GM12872 (cell line): ENCODE data around the gene KNDC1.

Experiments
- TF ChIP-seq, protein P1 (sequence below): IDR thresholded peaks from 3 replicates; pipeline ENCODE4 v1.5.1; 2011; ENCODE audit warnings: low read depth, mild to moderate bottlenecking, low read length, moderate library complexity; ENCODE audit not compliant: insufficient read depth

The KNDC1 gene

DNA sequence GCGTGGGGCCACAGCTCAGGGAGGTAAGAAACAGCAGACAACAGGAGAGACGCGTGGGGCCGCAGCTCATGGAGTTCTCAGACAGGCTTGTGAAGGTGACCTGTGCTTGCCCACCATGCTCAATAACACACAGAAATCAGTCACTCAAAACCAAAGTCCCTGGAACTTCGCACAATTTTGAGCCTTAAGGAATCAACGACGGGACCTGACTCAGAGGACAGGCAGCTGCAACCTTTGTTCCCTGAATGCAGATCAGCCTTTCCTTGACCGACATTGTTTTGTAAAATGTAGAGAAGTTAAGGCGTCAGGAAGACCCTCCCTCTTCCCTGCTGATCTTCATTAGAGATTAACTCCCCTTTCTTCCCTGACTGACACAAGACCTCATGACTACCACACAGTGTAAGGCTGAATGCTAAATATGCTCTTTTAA is 8.5 kb upstream of the KNDC1 start:
- TF ChIP-seq, protein P1, sequence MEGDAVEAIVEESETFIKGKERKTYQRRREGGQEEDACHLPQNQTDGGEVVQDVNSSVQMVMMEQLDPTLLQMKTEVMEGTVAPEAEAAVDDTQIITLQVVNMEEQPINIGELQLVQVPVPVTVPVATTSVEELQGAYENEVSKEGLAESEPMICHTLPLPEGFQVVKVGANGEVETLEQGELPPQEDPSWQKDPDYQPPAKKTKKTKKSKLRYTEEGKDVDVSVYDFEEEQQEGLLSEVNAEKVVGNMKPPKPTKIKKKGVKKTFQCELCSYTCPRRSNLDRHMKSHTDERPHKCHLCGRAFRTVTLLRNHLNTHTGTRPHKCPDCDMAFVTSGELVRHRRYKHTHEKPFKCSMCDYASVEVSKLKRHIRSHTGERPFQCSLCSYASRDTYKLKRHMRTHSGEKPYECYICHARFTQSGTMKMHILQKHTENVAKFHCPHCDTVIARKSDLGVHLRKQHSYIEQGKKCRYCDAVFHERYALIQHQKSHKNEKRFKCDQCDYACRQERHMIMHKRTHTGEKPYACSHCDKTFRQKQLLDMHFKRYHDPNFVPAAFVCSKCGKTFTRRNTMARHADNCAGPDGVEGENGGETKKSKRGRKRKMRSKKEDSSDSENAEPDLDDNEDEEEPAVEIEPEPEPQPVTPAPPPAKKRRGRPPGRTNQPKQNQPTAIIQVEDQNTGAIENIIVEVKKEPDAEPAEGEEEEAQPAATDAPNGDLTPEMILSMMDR = no peak

DNA sequence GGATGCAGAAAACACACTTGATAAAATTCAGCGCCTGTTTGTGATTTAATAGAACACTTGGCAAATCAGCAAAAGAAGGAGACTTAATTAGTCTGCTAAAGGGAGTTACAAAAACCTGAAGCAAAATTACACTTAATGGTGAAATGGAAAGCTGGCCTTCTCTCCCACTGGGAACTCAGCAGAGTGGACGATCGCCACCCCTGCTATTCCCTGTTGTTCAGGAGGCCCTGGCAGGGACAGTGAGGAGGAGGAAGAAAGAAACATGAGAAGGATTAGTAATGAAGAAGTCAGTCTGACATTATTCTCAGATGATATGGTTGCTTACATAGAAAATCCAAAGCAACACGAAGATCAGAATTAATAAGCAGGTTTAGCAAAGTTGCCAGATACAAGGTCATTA is 5.6 kb upstream of the KNDC1 start:
- TF ChIP-seq, protein P1 = no peak

DNA sequence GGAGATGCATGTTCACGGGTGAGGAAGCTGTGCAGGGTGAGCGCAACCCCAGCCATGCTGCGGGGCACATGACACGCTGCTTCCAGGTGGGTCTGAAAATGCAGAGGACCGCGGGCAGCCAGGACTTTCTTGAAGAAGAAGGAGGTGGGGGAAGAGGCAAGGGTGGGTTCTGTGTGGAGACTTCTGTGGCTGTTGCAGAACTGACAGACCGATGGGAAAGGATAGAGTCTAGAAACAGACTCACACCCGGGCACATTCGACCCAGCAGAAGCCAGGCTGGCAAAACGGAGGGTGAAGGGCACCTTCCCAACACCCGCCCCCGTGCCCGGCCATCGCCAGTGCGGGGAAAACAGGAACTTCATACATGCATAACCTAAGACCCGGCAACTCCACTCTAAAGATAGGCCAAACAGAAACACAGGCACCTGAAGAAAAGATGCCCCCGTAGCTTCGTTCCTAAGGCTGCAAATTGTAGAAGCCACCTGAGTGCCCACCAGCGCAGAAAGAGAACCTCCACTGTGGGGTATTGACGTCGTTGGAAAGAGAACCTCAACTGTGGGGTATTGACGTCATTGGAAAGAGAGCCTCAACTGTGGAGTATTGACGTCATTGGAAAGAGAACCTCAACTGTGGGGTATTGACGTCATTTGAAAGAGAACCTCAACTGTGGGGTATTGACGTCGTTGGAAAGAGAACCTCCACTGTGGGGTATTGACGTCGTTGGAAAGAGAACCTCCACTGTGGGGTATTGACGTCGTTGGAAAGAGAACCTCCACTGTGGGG is 4.8 kb upstream of the KNDC1 start:
- TF ChIP-seq, protein P1 = no peak

DNA sequence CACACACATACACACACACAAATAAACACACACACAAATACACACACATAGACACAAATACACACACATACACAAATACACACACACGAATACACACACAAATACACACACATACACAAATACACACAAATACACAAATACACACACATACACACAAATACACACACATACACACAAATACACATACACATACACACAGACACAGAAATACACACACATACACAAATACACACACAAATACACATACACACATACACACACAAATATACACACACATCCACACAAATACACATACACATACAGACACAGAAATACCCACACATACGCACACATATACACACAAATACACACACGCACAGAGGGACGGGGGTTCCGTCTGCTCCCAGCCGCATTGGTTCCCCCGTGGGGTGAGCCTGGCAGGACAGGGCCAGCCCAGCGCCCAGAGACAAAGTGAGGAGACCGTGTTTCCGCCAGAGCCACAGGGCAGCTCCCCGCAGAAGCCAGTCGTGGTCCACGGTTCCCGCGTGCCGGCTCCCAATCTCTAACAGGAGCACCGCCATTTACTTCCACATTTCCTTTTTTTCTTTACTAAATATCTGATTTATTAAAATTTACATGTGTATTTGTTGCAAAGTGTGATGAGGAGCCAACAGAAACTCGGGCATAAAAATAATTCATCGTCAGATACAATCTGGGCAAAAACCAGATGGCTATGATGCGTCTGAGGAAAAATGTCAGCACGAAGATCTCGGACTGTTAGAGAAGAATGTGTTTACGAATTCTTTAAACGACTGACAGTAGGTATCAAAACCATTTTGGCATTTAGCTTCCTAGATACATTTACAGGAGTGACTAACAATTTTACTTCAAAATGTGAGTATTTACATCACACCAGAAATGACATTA is 3.1 kb upstream of the KNDC1 start:
- TF ChIP-seq, protein P1 = no peak

DNA sequence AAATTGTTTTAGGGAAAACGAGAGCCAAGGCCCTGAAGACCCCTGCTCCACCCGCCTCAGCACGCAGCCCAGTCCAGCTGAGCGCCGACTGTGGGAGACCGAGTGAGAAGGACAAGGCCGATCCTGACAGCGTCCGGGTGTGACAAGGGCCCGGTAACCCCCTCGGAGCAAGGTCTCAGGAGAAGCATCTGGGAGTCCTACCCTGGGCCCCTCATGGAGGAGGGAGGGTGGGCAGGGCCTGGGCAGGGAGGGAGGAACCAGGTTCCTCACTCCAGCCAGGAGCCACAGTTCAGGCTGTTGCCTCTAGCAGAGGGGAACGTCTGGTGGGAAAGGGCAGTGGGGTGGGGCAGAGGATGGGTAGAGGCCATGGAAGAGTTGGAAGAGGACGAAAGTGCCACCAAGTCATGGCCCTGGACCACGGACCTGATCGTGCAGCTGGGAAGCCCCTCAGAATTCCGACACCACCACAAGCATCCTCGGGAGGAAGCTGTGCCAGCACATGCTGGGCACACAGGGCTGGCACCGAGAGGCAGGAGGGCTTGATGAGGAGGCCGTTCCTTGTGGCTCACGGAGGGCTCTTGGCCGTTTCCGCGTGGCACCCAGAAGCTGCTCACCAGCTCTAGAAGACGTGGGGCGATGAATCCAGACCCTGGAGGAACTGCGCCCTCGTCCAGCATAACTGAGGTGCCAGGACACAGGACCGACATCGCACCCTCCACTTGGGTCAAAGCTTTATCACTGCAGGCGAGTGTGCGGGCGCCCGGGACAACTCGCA is 2.2 kb upstream of the KNDC1 start:
- TF ChIP-seq, protein P1 = no peak

DNA sequence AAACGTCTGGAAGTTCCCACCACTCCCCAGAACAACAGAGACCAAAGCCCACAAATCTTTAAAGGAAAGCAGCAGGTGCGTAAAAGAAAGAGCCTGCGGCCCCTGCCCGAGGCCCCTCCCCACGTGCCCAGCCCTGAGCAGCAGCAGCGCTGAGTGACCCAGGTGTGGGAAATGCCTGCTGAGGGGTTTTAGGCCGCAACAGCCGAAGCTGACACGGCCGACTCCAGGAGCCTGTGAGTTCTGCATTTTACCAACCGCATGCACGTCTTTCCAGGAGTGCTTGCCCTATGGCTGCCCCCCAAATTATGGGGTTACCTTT is 1.6 kb upstream of the KNDC1 start:
- TF ChIP-seq, protein P1 = no peak
